Stimulated activated CD4-positive, alpha-beta T cell treated with anti-CD3 and anti-CD28 coated beads, Interleukin-15, amount 100 ng/mL, for 1 hour (primary cell): ENCODE measurements around the gene DCST2.
A peak's percentile ranks its signal among the peaks of the same experiment; 100 is the strongest.

Experiments used
- DNase-seq, 2 donors: peaks; one replicate each; pipeline ENCODE4 v3.0.0-alpha.2; 2020; ENCODE audit warnings: low read depth in 1 of 2, low spot score in 1 of 2

Gene DCST2

GRCh38 chr1:155030243-155030795 is 3.3 kb downstream of the DCST2 start:
- DNase-seq, result no peak

GRCh38 chr1:155029513-155030242 is 3.9 kb downstream of the DCST2 start:
- DNase-seq, result no peak

GRCh38 chr1:155026588-155026987 is 7.0 kb downstream of the DCST2 start:
- DNase-seq, result no peak

GRCh38 chr1:155026154-155026553 is 7.4 kb downstream of the DCST2 start:
- no peak for DNase-seq

GRCh38 chr1:155024315-155024714 is 9.3 kb downstream of the DCST2 start:
- DNase-seq, result no peak

GRCh38 chr1:155023627-155024026 is 10.0 kb downstream of the DCST2 start:
- DNase-seq, result no peak

- DNase-seq, result no peak
Observed at GRCh38 chr1:155022927-155023236, 10.7 kb downstream of the DCST2 start.

GRCh38 chr1:155022136-155022926 is 11.2 kb downstream of the DCST2 start:
- DNase-seq, result no peak

GRCh38 chr1:155019377-155020245 is 14.0 kb downstream of the DCST2 start:
- DNase-seq, result no peak

GRCh38 chr1:155018617-155019348 is 14.8 kb downstream of the DCST2 start:
- no peak for DNase-seq

- no peak for DNase-seq
Observed at GRCh38 chr1:155017946-155018316, 15.7 kb downstream of the DCST2 start.

- DNase-seq, result peak; percentile 82 to 92
Observed at GRCh38 chr1:155017041-155017945, 16.3 kb downstream of the DCST2 start.

GRCh38 chr1:155016231-155016831 is 17.2 kb downstream of the DCST2 start:
- DNase-seq, result no peak

- DNase-seq, result no peak
Observed at GRCh38 chr1:155015527-155016230, 17.9 kb downstream of the DCST2 start.

- no peak for DNase-seq
Observed at GRCh38 chr1:155014709-155015508, 18.7 kb downstream of the DCST2 start.

- DNase-seq, result peak in 1 of 2 donors; percentile 33
Observed at GRCh38 chr1:155013632-155014031, 19.9 kb downstream of the DCST2 start.

- no peak for DNase-seq
Observed at GRCh38 chr1:155012776-155013602, 20.6 kb downstream of the DCST2 start.
